CD4-positive, alpha-beta T cell treated with Interleukin-6 for 4 hours (primary cell): ENCODE measurements around the gene MED12.

Experiments used
- DNase-seq: peaks from one replicate; pipeline ENCODE4 v3.0.0-alpha.2; 2020; ENCODE audit warnings: mixed read lengths

The MED12 gene

GRCh38 chrX:71118032-71118984 is at the start of gene MED12:
Gene MED12 (plus strand): TSS chrX:71118596. CDS start chrX:71118755, 159 bp downstream.
- DNase-seq, result peak; percentile 86

GRCh38 chrX:71070531-71070930 is 47.9 kb upstream of the MED12 start:
- DNase-seq, result no peak

GRCh38 chrX:71081330-71082123 is 36.9 kb upstream of the MED12 start:
- no peak for DNase-seq

- DNase-seq, result no peak
Measured at GRCh38 chrX:71082124-71082647, 36.2 kb upstream of the MED12 start.

GRCh38 chrX:71082822-71083221 is 35.6 kb upstream of the MED12 start:
- no peak for DNase-seq

- DNase-seq, result no peak
Measured at GRCh38 chrX:71085900-71086299, 32.5 kb upstream of the MED12 start.

GRCh38 chrX:71091263-71091662 is 27.1 kb upstream of the MED12 start:
- DNase-seq, result no peak

GRCh38 chrX:71095033-71095432 is 23.4 kb upstream of the MED12 start:
- DNase-seq, result no peak

- DNase-seq, result peak; percentile 92
Measured at GRCh38 chrX:71095555-71095980, 22.8 kb upstream of the MED12 start, which contains the start of gene FOXO4. Gene FOXO4 (plus strand): TSS chrX:71095851. CDS start chrX:71096529, 678 bp downstream.

GRCh38 chrX:71095981-71096759 is 22.2 kb upstream of the MED12 start:
- no peak for DNase-seq

GRCh38 chrX:71096760-71097032 is 21.7 kb upstream of the MED12 start:
- no peak for DNase-seq

- DNase-seq, result peak; percentile 90
Measured at GRCh38 chrX:71098302-71098701, 20.1 kb upstream of the MED12 start.

GRCh38 chrX:71098951-71099506 is 19.4 kb upstream of the MED12 start:
- DNase-seq, result no peak

GRCh38 chrX:71099736-71100135 is 18.7 kb upstream of the MED12 start:
- DNase-seq, result no peak

- DNase-seq, result peak; percentile 43
Measured at GRCh38 chrX:71100581-71101505, 17.6 kb upstream of the MED12 start.

- no peak for DNase-seq
Measured at GRCh38 chrX:71102292-71102691, 16.1 kb upstream of the MED12 start.

- DNase-seq, result peak; percentile 78
Measured at GRCh38 chrX:71103110-71103983, 15.0 kb upstream of the MED12 start.

- DNase-seq, result no peak
Measured at GRCh38 chrX:71105628-71106027, 12.8 kb upstream of the MED12 start.

GRCh38 chrX:71106427-71106826 is 12.0 kb upstream of the MED12 start, which contains the start of gene CXorf65:
Gene CXorf65 (minus strand): TSS chrX:71106740. CDS start chrX:71106556, 184 bp downstream.
- DNase-seq, result peak; percentile 39

- DNase-seq, result no peak
Measured at GRCh38 chrX:71107245-71107644, 11.2 kb upstream of the MED12 start.
